SU-DHL-6 (cell line): Measurements from ENCODE around the gene F8A3.
"Not testable (repeated sequence)": the region's sequence is repeated elsewhere in the genome, so short reads cannot be mapped to it uniquely, and the experiment has no call there.

ENCODE experiments used
- H2AFZ ChIP-seq: fragments of 200-600 bp; sonication (generic); 2 replicates; pipeline ENCODE4 v1.6.1; 2014; ENCODE audit warnings: low read depth, mild to moderate bottlenecking, moderate library complexity, mixed read lengths, antibody characterized with exemption, low read length; ENCODE audit not compliant: severe bottlenecking
- H3F3A ChIP-seq: fragments of 200-600 bp; shearing (Covaris generic); 2 replicates; pipeline ENCODE4 v1.6.0; 2016; ENCODE audit warnings: antibody characterized with exemption, mild to moderate bottlenecking; ENCODE audit not compliant: insufficient read depth
- H3K27ac ChIP-seq: fragments of 200-600 bp; sonication (generic); 2 replicates; pipeline ENCODE4 v1.5.1; 2016; ENCODE audit warnings: low read depth, mild to moderate bottlenecking, low read length, moderate library complexity, mixed read lengths
- H3K27me3 ChIP-seq: fragments of 200-600 bp; sonication (generic), shearing (Covaris generic); 2 replicates; pipeline ENCODE4 v1.6.0; 2014; ENCODE audit warnings: mild to moderate bottlenecking, low read length
- H3K36me3 ChIP-seq: fragments of 200-600 bp; sonication (generic); 2 replicates; pipeline ENCODE4 v1.6.1; 2014; ENCODE audit warnings: mild to moderate bottlenecking, low read length, mixed read lengths
- H3K4me2 ChIP-seq: fragments of 300-600, 200-600 bp; shearing (Covaris generic), sonication (generic); 2 replicates; pipeline ENCODE4 v1.6.0; 2014; ENCODE audit warnings: low read length, low read depth, mild to moderate bottlenecking; ENCODE audit not compliant: poor library complexity, severe bottlenecking
- H3K4me3 ChIP-seq: fragments of 200-600 bp; sonication (generic); 2 replicates; pipeline ENCODE4 v1.5.1; 2014; ENCODE audit warnings: antibody characterized with exemption, low read length, mild to moderate bottlenecking, mixed read lengths; ENCODE audit not compliant: insufficient read depth, poor library complexity, severe bottlenecking
- H3K79me2 ChIP-seq: fragments of 200-600 bp; sonication (generic); 2 replicates; pipeline ENCODE4 v1.6.1; 2014; ENCODE audit warnings: mild to moderate bottlenecking, low read length, moderate library complexity; ENCODE audit not compliant: insufficient read depth
- H3K9ac ChIP-seq: fragments of 200-600 bp; sonication (generic); 2 replicates; pipeline ENCODE4 v1.7.0; 2014; ENCODE audit warnings: mild to moderate bottlenecking, low read length
- H3K9me2 ChIP-seq: fragments of 200-600 bp; sonication (generic); replicated peaks from 2 replicates; pipeline ENCODE4 v1.6.1; 2014; ENCODE audit warnings: low read length; ENCODE audit not compliant: insufficient read depth
- H3K9me3 ChIP-seq: fragments of 200-600 bp; sonication (generic); 2 replicates; pipeline ENCODE4 v1.6.1; 2014; ENCODE audit warnings: low read length, mixed read lengths; ENCODE audit not compliant: insufficient read depth
- H4K20me1 ChIP-seq: fragments of 200-600 bp; sonication (generic); 2 replicates; pipeline ENCODE4 v1.6.1; 2014; ENCODE audit warnings: low read depth, mild to moderate bottlenecking, antibody characterized with exemption, low read length, moderate library complexity, mixed read lengths
- EZH2phosphoT487 ChIP-seq: fragments of 200-600 bp; sonication (generic), shearing (Covaris generic); conservative IDR thresholded peaks from 2 replicates; pipeline ENCODE4 v1.6.1; 2018; ENCODE audit warnings: mild to moderate bottlenecking, antibody characterized with exemption, low read length, moderate library complexity, mixed read lengths
- TF ChIP-seq, protein P1 (sequence below): fragments of 200-600 bp; sonication (generic); IDR thresholded peaks from one replicate; pipeline ENCODE4 v1.5.1; 2017; ENCODE audit warnings: antibody characterized with exemption, mild to moderate bottlenecking, low read length, moderate library complexity; ENCODE audit not compliant: insufficient read depth, poor library complexity, severe bottlenecking

F8A3 gene

DNA sequence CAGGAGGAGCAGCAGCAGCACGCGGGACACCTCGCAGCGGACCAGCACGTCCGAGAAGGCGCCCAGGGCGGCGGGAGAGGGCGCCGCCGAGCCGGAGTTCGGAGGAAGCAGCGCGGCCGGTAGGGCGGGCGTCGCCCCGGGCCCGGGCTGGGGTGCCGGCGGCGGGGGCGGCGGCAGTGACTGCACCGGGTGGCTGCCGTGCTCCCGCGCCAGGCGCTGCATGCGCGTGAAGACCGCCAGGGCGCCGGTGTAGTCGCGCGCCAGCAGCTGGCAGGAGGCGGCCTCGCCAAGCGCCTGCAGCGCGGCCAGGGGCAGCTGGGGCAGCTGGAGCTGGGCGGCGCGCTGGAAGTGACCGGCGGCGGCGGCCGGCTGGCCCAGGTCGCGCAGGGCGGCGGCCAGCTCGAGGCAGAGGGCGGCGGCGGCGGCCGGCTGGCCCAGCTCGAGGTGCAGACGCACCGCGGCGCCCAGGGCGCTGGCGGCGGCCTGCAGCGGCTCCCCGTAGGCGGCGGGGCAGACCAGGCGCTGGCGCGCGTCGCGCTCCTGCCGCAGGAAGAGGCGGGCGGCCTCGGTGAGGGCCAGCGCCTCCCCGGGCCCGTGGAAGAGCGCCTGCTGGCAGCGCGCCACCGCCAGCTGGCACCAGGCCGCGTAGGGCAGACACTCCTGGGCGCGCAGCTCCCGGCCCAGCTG is 516 bp downstream of the F8A3 start:
- H3K27ac ChIP-seq, H3K9me3 ChIP-seq, H3K4me3 ChIP-seq, H3F3A ChIP-seq, H3K9me2 ChIP-seq, H3K36me3 ChIP-seq, H3K79me2 ChIP-seq, H2AFZ ChIP-seq, H3K9ac ChIP-seq, H3K4me2 ChIP-seq, H3K27me3 ChIP-seq, H4K20me1 ChIP-seq: not testable (repeated sequence)

- Histone ChIP-seq H2AFZ (no peak overlapping the region), H3K27ac (no peak overlapping the region), H3K4me3 (no peak overlapping the region), H3K9me3 (no peaks in the 10 kb centered on the region), H3K4me2 (no peak overlapping the region), H3F3A (no peaks in the 10 kb centered on the region), H4K20me1 (no peaks in the 10 kb centered on the region), H3K27me3 (no peaks in the 10 kb centered on the region), H3K9me2 (no peaks in the 10 kb centered on the region), H3K9ac (no peak overlapping the region), H3K79me2 (no peaks in the 10 kb centered on the region), H3K36me3 (no peaks in the 10 kb centered on the region)
- no peak for TF ChIP-seq EZH2phosphoT487
- TF ChIP-seq, protein P1, sequence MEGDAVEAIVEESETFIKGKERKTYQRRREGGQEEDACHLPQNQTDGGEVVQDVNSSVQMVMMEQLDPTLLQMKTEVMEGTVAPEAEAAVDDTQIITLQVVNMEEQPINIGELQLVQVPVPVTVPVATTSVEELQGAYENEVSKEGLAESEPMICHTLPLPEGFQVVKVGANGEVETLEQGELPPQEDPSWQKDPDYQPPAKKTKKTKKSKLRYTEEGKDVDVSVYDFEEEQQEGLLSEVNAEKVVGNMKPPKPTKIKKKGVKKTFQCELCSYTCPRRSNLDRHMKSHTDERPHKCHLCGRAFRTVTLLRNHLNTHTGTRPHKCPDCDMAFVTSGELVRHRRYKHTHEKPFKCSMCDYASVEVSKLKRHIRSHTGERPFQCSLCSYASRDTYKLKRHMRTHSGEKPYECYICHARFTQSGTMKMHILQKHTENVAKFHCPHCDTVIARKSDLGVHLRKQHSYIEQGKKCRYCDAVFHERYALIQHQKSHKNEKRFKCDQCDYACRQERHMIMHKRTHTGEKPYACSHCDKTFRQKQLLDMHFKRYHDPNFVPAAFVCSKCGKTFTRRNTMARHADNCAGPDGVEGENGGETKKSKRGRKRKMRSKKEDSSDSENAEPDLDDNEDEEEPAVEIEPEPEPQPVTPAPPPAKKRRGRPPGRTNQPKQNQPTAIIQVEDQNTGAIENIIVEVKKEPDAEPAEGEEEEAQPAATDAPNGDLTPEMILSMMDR, result no peak
These were observed 17.3 kb downstream of the F8A3 start for GRCh38 chrX:155441097-155441496.

GRCh38 chrX:155435744-155436112 is 22.7 kb downstream of the F8A3 start:
- H3K79me2 ChIP-seq, result no peaks in the 10 kb centered on the region
- no peaks in the 10 kb centered on the region for H4K20me1 ChIP-seq
- no peaks in the 10 kb centered on the region for H3K36me3 ChIP-seq
- H3K27me3 ChIP-seq, result no peaks in the 10 kb centered on the region
- H3K9me2 ChIP-seq, result no peaks in the 10 kb centered on the region
- no peak overlapping the region for H3K27ac ChIP-seq
- H2AFZ ChIP-seq, result no peak overlapping the region
- H3F3A ChIP-seq, result no peaks in the 10 kb centered on the region
- H3K9ac ChIP-seq, result no peak overlapping the region
- no peak overlapping the region for H3K4me2 ChIP-seq
- no peaks in the 10 kb centered on the region for H3K9me3 ChIP-seq
- no peak overlapping the region for H3K4me3 ChIP-seq
- no peak for TF ChIP-seq EZH2phosphoT487
- TF ChIP-seq, protein P1, result no peak

GRCh38 chrX:155434906-155435743 is 23.3 kb downstream of the F8A3 start:
- H3K4me3 ChIP-seq, result no peak overlapping the region
- no peak overlapping the region for H2AFZ ChIP-seq
- no peaks in the 10 kb centered on the region for H3K79me2 ChIP-seq
- no peaks in the 10 kb centered on the region for H3F3A ChIP-seq
- H3K9ac ChIP-seq, result no peak overlapping the region
- no peaks in the 10 kb centered on the region for H4K20me1 ChIP-seq
- H3K9me3 ChIP-seq, result no peaks in the 10 kb centered on the region
- H3K27ac ChIP-seq, result no peak overlapping the region
- no peaks in the 10 kb centered on the region for H3K27me3 ChIP-seq
- no peaks in the 10 kb centered on the region for H3K36me3 ChIP-seq
- TF ChIP-seq, protein P1, result no peak
- no peak for TF ChIP-seq EZH2phosphoT487
- H3K9me2 ChIP-seq, result no peaks in the 10 kb centered on the region
- H3K4me2 ChIP-seq, result no peak overlapping the region
